GM12872 (cell line): ENCODE data around the gene EFL1.

Experiments used
- CTCF ChIP-seq: IDR thresholded peaks from 3 replicates; pipeline ENCODE4 v1.5.1; 2011; ENCODE audit warnings: low read depth, mild to moderate bottlenecking, low read length, moderate library complexity; ENCODE audit not compliant: insufficient read depth

EFL1 gene

DNA sequence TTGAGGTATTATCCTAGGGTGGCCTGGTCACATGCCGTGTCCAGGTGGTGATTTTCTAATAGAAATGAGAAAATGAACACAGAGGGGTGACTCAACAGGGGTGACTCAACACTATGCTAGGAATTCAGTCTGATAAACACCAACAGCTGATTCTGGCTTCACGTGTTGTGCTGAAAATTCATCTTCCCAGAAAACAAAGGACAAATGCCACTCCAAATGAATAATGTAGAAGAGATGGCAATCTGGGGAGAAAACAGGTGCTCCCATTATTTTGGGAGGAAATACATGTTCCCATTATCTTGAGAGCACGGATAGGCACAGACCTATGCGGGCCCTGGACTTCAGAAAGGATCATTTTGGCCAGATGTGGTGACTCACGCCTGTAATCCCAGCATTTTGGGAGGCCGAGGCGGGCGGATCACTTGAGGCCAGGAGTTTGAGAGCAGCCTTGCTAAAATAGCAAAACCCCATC is 115.5 kb downstream of the EFL1 start:
- no peak for TF ChIP-seq CTCF

- no peak for TF ChIP-seq CTCF
Observed at GRCh38 chr15:82146576-82146975, 116.0 kb downstream of the EFL1 start.

GRCh38 chr15:82143390-82144385 is 118.8 kb downstream of the EFL1 start:
- TF ChIP-seq CTCF = no peak

- TF ChIP-seq CTCF = no peak
Observed at GRCh38 chr15:82140886-82141285, 121.6 kb downstream of the EFL1 start.

GRCh38 chr15:82139823-82140268 is 122.7 kb downstream of the EFL1 start:
- TF ChIP-seq CTCF = peak; percentile 65

- TF ChIP-seq CTCF = no peak
Observed at GRCh38 chr15:82138306-82138705, 124.2 kb downstream of the EFL1 start.

DNA sequence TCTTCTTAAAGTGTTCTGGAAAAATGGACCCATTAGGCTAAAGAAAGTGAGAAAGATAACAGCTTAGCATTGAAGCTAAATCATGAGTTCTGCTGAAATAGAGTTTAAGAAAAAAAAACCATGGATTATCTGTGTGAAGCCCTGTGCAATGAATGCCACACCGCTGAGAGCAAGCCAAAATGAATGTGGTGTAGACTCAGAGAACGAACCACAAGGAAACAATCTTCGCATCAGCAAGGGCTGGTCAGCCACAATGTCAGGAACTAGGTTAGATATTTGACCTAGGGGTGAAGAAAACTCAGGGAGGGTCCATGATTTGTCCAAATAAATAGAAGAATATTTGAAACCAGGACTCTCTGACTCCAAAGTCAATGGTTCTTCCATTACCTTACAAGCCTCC is 125.3 kb downstream of the EFL1 start:
- TF ChIP-seq CTCF = no peak
